Suprapubic skin (tissue), 4 donors: ENCODE measurements around the gene BMP8A. TPM values are rescaled to one million over a fixed set of nuclear protein-coding genes. Genes with fewer than 3 reads are reported as not detected.

Experiments
- DNase-seq, 2 donors: peaks; one replicate each; pipeline ENCODE4 v3.0.0-alpha.2; 2019; ENCODE audit warnings: low spot score in 2 of 2
- H3K27ac ChIP-seq: fragments of 200-600 bp; sonication (generic); one replicate; pipeline ENCODE4 v1.5.1; 2019
- H3K27me3 ChIP-seq: fragments of 200-600 bp; sonication (generic); one replicate; pipeline ENCODE4 v1.5.1; 2019
- H3K36me3 ChIP-seq: fragments of 200-600 bp; sonication (generic); one replicate; pipeline ENCODE4 v1.5.1; 2019
- H3K4me1 ChIP-seq: fragments of 200-600 bp; sonication (generic); one replicate; pipeline ENCODE4 v1.5.1; 2019
- H3K4me3 ChIP-seq: fragments of 200-600 bp; sonication (generic); one replicate; pipeline ENCODE4 v1.5.1; 2019; ENCODE audit warnings: mild to moderate bottlenecking
- H3K9me3 ChIP-seq: fragments of 200-600 bp; sonication (generic); one replicate; pipeline ENCODE4 v1.5.1; 2019
- EP300 ChIP-seq: sonication (generic); formaldehyde crosslinking; IDR thresholded peaks from one replicate; pipeline ENCODE4 v1.6.1; 2017; ENCODE audit warnings: antibody characterized with exemption
- POLR2A ChIP-seq, 2 donors: fragments of 450-650 bp; IDR thresholded peaks; one replicate each; pipeline ENCODE4 v1.6.1; 2017; ENCODE audit warnings: antibody characterized with exemption in 2 of 2, mild to moderate bottlenecking in 2 of 2, moderate library complexity in 2 of 2
- POLR2AphosphoS5 ChIP-seq, 3 donors: sonication (generic); formaldehyde crosslinking; IDR thresholded peaks; one replicate each; pipeline ENCODE4 v1.6.1; 2017; ENCODE audit warnings: antibody characterized with exemption in 3 of 3
- WGBS: methylation state at CpG from one replicate; pipeline ENCODE4 v1.1.5; 2018; 5-methylcytosine and 5-hydroxymethylcytosine counted together
- total RNA-seq, 4 donors: library from RNA; depleted of rRNA; stranded (reverse); fragments of >200 nt; gene quantifications; one replicate each; pipeline ENCODE4 v1.1.0, GENCODE V29; 2016
- TF ChIP-seq, protein P1 (sequence below), 2 donors: fragments of 200-600 bp in 1 of 2; fragments of 450-650 bp in 1 of 2; sonication (generic) in 1 of 2; IDR thresholded peaks; one replicate each; pipeline ENCODE4 v1.5.1; 2016 to 2019; ENCODE audit warnings: antibody characterized with exemption in 2 of 2, mild to moderate bottlenecking in 1 of 2, moderate library complexity in 1 of 2

BMP8A gene
- total RNA-seq, 4 donors from 2014 or later: 0.38 to 1.7 TPM; not detected in 2

DNA sequence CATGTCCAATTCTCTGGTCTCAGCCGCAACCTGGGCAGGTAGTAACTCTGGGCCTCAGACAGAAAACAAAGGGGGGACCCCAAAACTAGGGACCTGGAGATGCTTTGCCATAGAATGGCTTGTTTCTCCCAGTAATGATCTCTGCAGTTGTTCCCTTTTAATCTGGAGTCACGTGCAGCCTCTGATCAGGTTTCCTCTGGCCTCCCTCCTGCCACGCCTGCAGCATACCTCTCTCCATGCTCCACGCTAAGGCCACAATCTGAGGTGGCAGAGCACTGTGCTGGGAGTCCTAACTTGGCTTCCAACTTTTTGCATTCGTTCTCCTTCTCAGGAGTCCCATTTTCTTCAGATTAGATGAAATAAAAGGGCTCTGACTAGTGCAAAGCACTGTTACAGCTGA is 83.2 kb downstream of the BMP8A start:
- H3K4me3 ChIP-seq: peak overlapping the region; percentile 91
- WGBS: 34% methylated on average over 4 of the region's 5 CpGs
- TF ChIP-seq EP300 (no peak), POLR2AphosphoS5 (IDR thresholded peaks at IDR 0.05) (no peak), POLR2A (IDR thresholded peaks at IDR 0.05) (no peak)
- TF ChIP-seq, protein P1, sequence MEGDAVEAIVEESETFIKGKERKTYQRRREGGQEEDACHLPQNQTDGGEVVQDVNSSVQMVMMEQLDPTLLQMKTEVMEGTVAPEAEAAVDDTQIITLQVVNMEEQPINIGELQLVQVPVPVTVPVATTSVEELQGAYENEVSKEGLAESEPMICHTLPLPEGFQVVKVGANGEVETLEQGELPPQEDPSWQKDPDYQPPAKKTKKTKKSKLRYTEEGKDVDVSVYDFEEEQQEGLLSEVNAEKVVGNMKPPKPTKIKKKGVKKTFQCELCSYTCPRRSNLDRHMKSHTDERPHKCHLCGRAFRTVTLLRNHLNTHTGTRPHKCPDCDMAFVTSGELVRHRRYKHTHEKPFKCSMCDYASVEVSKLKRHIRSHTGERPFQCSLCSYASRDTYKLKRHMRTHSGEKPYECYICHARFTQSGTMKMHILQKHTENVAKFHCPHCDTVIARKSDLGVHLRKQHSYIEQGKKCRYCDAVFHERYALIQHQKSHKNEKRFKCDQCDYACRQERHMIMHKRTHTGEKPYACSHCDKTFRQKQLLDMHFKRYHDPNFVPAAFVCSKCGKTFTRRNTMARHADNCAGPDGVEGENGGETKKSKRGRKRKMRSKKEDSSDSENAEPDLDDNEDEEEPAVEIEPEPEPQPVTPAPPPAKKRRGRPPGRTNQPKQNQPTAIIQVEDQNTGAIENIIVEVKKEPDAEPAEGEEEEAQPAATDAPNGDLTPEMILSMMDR (IDR thresholded peaks at IDR 0.05): no peak
- no peak overlapping the region for H3K27ac ChIP-seq
- H3K36me3 ChIP-seq: peaks cover 30% of the 10 kb centered on the region
- no peak for DNase-seq
- peaks cover 33% of the 10 kb centered on the region for H3K4me1 ChIP-seq
- no peaks in the 10 kb centered on the region for H3K9me3 ChIP-seq
- no peaks in the 10 kb centered on the region for H3K27me3 ChIP-seq

Other genes starting within 250 kb of the BMP8A start
- 100 to 1,000 TPM; 133 to 187 (median 144) TPM for gene PABPC4, start 85.2 kb downstream of the BMP8A start, total RNA-seq
- gene HEYL, start 148.0 kb downstream of the BMP8A start, total RNA-seq: 1 to 10 TPM; 1.3 to 3.0 (median 1.8) TPM
- not detected for gene NT5C1A, start 180.5 kb downstream of the BMP8A start, total RNA-seq
- gene HPCAL4, start 199.8 kb downstream of the BMP8A start, total RNA-seq: under 1 TPM in 1 of 4 donors, not detected in 3; 0.55 TPM
- 10 to 100 TPM; 27.0 to 40.6 (median 28.5) TPM for gene PPIE, start 247.2 kb downstream of the BMP8A start, total RNA-seq